GM12874 (cell line): ENCODE data around the gene SLC25A44.

ENCODE experiments used
- TF ChIP-seq, protein P1 (sequence below): IDR thresholded peaks from 2 replicates; pipeline ENCODE4 v1.5.1; 2011; ENCODE audit warnings: low read depth, mild to moderate bottlenecking, control low read depth, low read length, moderate library complexity; ENCODE audit not compliant: insufficient read depth

SLC25A44 gene, protein sequence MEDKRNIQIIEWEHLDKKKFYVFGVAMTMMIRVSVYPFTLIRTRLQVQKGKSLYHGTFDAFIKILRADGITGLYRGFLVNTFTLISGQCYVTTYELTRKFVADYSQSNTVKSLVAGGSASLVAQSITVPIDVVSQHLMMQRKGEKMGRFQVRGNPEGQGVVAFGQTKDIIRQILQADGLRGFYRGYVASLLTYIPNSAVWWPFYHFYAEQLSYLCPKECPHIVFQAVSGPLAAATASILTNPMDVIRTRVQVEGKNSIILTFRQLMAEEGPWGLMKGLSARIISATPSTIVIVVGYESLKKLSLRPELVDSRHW

DNA sequence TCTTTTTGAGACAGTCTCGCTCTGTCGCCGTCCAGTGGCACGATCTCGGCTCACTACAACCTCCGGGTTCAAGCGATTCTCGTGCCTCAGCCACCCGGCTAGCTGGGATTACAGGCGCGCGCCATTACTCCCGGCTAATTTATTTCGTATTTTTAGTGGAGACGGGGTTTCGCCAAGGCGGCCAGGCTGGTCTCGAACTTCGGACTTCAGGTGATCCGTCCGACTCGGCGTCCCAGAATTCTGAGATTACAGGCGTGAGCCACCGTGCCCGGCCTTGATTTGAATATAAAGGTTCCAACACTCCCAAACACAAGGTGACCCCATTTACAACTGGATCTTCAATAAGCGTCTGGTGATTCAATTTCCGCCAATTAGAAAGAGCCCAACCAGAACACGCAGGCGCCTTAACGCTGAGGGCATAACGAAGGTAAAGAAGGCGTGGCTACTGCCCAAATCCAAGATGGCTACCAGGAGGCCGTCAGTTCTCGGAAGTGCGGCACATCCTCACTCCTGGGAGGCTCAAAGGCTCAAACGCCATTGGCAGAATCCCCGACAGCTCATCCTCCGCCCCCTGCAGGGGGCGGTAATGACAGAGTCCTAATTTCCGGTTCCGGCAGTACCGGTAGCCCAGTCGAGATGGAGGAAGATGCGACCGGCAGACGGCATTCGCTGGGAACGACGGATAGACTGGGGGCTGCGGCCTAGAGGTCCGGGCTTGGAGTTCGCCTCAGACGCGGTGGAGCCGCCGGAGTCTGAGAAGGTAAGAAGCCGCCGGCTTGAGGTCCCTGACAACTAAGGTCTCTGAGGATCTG lies at the start of gene SLC25A44:
SLC25A44 (plus strand) TSS at position 617 of the 812 bp plus-strand sequence. CDS start 5,744 bp downstream, outside the sequence.
- TF ChIP-seq, protein P1, sequence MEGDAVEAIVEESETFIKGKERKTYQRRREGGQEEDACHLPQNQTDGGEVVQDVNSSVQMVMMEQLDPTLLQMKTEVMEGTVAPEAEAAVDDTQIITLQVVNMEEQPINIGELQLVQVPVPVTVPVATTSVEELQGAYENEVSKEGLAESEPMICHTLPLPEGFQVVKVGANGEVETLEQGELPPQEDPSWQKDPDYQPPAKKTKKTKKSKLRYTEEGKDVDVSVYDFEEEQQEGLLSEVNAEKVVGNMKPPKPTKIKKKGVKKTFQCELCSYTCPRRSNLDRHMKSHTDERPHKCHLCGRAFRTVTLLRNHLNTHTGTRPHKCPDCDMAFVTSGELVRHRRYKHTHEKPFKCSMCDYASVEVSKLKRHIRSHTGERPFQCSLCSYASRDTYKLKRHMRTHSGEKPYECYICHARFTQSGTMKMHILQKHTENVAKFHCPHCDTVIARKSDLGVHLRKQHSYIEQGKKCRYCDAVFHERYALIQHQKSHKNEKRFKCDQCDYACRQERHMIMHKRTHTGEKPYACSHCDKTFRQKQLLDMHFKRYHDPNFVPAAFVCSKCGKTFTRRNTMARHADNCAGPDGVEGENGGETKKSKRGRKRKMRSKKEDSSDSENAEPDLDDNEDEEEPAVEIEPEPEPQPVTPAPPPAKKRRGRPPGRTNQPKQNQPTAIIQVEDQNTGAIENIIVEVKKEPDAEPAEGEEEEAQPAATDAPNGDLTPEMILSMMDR: peak; percentile 36; the same call in 1 of the 2 replicates

DNA sequence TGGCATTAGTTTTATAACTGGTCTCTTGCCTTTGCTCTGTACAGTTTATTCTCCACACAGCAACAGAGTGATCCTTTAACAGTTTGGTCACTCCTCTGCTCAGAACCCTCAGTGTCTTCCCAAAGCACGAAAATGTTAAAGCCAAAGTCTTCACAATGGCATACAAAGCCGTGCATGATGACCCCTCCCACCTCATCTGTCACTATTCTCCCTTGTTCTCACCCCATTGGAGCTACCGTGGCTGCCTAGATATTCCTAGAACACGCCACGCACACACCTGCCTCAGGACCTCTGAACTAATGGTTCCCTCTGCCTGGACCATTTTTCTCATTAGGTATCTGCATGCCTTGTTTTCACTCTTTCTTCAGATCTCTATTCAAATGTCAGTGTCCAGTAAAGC lies 49.2 kb upstream of the SLC25A44 start:
- TF ChIP-seq, protein P1: no peak

DNA sequence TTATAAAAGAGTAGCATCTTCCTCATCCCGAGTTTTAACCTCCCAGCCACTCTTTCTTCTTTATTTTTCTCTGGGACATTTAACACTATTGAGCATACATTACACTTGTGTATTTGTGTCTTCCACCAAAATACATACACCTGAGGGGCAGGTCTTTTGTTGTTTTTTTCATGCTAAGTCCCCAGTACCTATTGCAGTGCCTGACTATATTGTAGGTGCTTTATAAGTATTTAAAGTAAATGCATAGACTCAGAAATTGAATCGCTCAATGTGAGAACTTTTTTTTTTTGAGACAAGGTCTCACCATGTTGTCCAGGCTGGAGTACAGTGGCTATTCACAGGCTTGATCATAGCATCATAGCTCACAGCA lies 48.3 kb upstream of the SLC25A44 start:
- TF ChIP-seq, protein P1: no peak

DNA sequence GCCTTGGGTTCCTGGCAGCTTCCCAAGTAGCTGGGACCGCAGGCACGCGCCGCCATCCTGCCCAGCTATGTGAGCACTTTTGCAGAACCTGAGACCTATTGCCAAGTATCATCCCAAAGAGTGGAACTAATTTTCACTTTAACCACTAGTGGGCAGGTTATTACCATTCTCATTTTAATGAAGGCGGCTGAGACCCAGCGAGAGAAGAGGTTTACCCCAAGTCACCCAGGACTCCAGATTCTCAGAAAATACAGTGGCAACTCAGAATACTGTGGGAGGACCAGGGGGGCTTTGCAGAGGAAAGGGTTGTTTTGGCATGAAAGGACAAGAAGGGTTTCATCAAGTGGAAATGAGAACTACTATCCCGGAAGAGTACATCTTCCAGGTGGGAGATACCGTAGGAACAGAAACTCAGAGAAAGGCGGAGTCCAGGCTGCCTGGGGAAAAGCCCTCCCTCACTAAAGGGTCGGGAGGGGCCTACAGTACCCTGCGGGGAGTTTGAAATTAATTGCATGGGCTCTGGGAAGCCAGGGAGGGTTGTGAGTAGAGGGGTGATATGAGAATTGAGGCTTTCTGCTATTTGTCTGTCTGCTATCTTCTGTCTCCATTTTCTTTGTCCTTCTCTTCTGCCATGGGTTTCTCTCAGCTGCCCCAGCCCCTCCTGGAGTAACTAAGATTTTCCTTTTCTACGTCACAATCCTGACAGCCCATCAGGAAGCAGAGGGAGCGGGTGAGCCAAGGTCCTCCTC lies 47.7 kb upstream of the SLC25A44 start:
- TF ChIP-seq, protein P1: peak; percentile 65

DNA sequence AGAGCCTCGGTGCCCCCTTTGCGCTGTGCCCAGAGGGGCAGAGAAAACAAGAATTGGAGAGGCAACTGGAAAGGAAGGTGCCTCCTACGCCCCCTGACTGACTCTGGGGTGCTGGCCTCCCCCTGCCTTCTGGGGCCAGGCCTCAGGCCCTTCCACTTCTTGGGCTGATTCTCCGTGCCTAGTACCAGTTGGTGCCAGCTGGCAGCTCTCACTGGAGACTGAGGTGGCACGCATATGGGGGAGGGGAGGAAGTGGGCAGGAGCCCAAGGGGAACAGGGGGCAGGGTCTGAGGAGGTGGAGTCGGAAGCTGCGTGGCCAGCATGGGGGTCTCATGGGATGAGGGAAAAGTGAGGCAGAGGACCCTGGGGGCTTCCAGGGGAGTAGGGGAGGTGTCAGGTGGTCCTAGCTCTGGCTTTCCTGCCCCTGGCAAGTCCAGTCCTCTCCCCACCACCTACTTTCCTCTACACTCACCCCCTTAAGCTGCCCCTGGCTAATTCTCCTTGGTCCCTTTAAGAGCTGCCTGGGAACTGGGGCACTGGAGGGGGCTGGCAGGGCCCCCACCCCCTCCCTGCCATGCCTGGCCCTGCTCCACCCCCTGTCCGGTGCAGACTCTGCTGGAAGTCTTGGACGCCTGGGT lies 47.0 kb upstream of the SLC25A44 start:
- TF ChIP-seq, protein P1: no peak

DNA sequence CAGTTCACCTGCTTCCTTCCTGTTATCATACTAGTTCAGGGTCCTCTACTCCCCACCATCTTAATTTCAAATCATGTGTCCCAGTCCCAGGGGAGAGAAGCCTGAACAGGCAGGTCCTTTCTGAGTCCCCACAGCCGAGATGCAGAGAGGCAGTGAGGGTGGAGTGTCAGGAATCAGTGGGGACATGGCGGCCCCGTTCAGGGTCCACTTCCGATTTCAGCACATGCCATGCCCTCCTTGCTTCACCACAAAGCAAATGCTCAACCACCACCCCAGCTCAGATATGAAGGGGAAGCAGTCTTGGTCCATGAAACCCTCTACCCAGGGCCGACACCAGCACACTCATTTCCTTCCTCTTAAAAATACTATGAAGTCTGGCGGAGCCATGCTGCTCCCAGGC lies 45.7 kb upstream of the SLC25A44 start:
- TF ChIP-seq, protein P1: no peak
